ENCODE results near the gene TNFRSF14.
"Not testable (repeated sequence)": the region's sequence is repeated elsewhere in the genome, so short reads cannot be mapped to it uniquely, and the experiment has no call there.

TNFRSF14 gene

DNA sequence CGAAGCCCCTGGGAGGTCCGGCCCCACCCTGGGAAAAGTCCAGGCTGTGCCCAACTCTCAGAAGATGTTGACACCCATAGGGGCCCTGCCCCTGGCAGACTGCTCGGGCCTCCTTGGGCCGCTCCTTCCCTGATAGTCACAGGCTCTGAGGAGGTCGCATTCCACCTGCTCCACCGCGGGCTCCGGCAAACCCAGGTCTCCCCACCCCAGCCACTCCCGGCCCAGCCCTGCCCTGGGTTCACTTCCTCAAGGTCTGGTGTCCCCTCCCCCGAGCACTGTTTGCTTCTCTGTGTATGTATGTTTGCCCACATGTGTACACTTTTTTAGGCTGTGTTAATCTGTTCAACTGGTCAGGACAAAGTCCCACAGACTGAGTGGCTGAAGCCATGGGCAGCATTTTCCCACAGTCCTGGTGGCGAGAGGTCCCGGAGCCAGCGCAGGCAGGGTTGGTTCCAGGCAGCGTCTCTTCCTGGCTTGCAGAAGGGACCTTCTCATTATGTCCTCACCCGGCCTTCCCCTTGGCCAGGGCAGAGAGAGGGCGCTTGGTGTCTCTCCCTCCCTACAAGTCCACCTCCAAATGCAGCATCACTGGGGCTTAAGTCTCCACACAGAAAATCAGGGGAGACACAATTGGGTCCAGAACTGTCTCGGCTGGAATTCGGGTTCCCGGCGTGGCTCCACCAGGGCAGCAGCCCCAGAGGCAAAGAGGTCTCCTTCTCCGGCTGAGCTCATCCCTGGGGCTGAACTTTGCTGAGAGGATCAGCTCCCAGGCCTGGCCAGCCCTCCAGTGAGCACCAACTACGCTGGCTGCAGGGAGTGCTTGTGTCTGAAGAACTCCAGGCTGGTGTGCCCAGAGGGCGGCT lies 19.9 kb downstream of the TNFRSF14 start:
- H3K4me3 Mint-ChIP-seq: no peak overlapping the region
- H3K27me3 Mint-ChIP-seq: no peaks in the 10 kb centered on the region
- H3K27ac Mint-ChIP-seq (ENCODE audit: low read depth): no peak overlapping the region
- H3K36me3 Mint-ChIP-seq (ENCODE audit: insufficient read depth): peaks cover 9% of the 10 kb centered on the region
- ATAC-seq (replicated peaks; ENCODE audit: extremely low read depth, poor library complexity, severe bottlenecking) (no peak), DNase-seq (ENCODE audit: low spot score in 2 of 2) (no peak)
- peaks cover 13% of the 10 kb centered on the region for H3K9me3 Mint-ChIP-seq
- H3K4me1 Mint-ChIP-seq: peaks cover 29% of the 10 kb centered on the region

DNA sequence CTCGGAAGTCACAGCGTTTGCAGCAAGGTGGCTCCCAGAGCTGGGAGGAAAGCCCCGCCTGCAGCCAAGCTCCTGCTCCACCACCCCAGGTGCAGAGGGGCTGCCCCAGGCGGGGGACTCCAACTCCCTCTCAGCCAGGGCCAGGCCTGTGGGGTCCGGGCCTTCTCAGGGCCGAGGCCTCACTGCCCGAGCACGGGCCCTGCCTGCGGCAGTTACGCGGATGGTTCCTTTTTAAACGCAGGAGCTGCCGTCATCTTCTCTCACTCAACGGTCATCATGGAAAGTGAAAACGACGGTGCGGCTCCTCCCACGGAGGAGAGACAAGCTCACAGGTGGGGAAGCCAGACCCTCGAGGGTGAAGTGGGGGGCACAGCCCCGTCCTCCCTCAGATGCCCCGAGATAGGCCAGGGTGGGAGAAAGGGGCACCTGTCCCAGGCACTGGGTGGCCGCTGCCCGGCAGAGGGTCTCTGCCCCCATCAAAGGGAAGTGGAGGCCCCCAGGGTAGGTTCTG lies 21.4 kb downstream of the TNFRSF14 start:
- DNase-seq (ENCODE audit: low spot score in 2 of 2); H3K36me3 Mint-ChIP-seq (ENCODE audit: insufficient read depth); H3K27me3 Mint-ChIP-seq: not testable (repeated sequence)
- H3K4me1 Mint-ChIP-seq: peaks cover 34% of the 10 kb centered on the region
- peak overlapping the region; percentile 71 for H3K4me3 Mint-ChIP-seq
- peaks cover 13% of the 10 kb centered on the region for H3K9me3 Mint-ChIP-seq
- H3K27ac Mint-ChIP-seq (ENCODE audit: low read depth): peak overlapping the region; percentile 99
- ATAC-seq (replicated peaks; ENCODE audit: extremely low read depth, poor library complexity, severe bottlenecking): peak; percentile 39

DNA sequence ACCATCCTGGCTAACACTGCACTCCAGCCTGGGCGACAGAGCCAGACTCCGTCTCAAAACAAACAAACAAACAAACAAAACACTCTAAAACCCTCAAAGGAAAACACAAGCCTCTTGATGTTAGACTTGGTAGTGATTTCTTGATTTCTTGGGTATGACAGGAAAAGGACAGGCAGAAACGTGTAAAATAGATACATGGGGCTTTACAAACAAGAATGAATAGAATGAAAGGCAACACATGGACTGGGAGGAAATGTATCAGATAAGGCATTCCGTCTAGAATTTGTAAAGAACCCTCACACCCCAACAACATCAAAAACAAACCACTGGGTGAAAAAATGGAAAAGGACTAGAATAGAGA lies 22.6 kb downstream of the TNFRSF14 start:
- DNase-seq (ENCODE audit: low spot score in 2 of 2) (no peak), ATAC-seq (replicated peaks; ENCODE audit: extremely low read depth, poor library complexity, severe bottlenecking) (no peak)
- H3K4me3 Mint-ChIP-seq: peak overlapping the region; percentile 71
- peak overlapping the region; percentile 99 for H3K27ac Mint-ChIP-seq (ENCODE audit: low read depth)
- peaks cover 3% of the 10 kb centered on the region for H3K9me3 Mint-ChIP-seq
- H3K27me3 Mint-ChIP-seq: no peaks in the 10 kb centered on the region
- peaks cover 9% of the 10 kb centered on the region for H3K36me3 Mint-ChIP-seq (ENCODE audit: insufficient read depth)
- H3K4me1 Mint-ChIP-seq: peaks cover 32% of the 10 kb centered on the region

DNA sequence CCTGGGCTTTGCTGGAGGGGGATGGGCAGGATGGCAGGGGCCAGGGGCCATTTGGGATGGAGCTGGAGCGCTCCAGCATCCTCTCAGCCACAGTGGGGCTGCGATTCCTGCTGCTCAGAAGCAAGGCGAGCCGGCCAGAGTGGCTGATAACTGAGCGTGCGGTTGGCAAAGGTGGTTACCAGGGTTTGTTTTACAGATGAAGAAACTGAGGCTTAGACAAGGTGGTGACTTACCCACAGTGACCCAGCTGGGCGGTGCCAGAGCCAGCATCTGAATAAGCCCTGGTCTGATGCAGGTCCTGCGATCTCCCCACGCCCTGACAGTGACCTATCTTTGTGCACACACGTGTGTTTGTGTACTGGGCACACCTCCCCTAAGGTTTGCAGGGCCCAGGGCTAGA lies 24.5 kb downstream of the TNFRSF14 start:
- DNase-seq (ENCODE audit: low spot score in 2 of 2) (no peak), ATAC-seq (replicated peaks; ENCODE audit: extremely low read depth, poor library complexity, severe bottlenecking) (no peak)
- H3K4me3 Mint-ChIP-seq: no peak overlapping the region
- H3K27me3 Mint-ChIP-seq: no peaks in the 10 kb centered on the region
- H3K27ac Mint-ChIP-seq (ENCODE audit: low read depth): no peak overlapping the region
- H3K36me3 Mint-ChIP-seq (ENCODE audit: insufficient read depth): peaks cover 9% of the 10 kb centered on the region
- H3K9me3 Mint-ChIP-seq: no peaks in the 10 kb centered on the region
- H3K4me1 Mint-ChIP-seq: peaks cover 41% of the 10 kb centered on the region

DNA sequence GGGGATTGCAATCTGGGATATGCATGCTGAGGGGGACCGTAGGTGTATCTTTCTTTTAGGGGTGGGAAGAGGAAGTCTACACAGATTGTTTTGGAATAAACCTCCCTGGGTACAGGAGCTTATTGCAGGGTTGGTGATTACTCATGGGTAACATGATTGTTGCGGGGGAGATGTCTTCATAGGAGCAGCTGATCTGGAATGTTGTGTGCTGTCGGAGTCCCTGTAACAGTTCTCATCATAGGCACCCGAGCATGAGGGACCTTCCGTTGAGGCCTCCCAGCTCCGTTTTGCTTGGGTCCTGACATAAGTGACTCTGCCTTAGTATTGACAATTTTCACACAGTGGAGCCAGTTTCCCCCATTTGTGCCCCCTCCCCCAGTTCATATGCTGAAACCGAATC lies 26.2 kb downstream of the TNFRSF14 start:
- Mint-ChIP-seq H3K4me3 (no peak overlapping the region), H3K9me3 (no peaks in the 10 kb centered on the region), H3K27ac (ENCODE audit: low read depth) (peak overlapping the region; percentile 60)

DNA sequence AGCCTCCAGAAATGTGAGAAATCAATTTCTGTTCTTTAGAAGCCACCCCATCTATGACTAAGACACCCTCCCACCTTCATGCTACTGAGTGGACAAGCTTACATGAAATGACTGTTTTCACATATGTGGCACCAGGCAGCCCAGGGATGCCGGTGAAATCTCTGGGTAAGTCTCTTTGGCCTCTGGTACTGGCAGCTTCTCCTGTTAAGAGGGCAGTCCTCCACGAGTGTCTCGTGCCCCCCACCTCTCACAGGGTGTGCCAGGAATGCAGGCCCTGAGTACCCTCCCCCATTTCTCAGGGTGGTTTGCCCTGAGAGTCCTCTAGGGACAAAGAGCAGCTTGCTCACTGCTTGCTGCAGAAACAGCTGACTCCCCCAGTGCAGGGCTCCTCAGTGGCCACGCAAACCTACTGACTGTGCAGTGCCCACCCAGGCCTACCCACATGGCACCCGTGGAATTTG lies 27.2 kb downstream of the TNFRSF14 start:
- H3K36me3 Mint-ChIP-seq (ENCODE audit: insufficient read depth): peaks cover 8% of the 10 kb centered on the region
- H3K4me1 Mint-ChIP-seq: peaks cover 45% of the 10 kb centered on the region
- peak overlapping the region; percentile 95 for H3K27ac Mint-ChIP-seq (ENCODE audit: low read depth)
- no peaks in the 10 kb centered on the region for H3K27me3 Mint-ChIP-seq
- no peaks in the 10 kb centered on the region for H3K9me3 Mint-ChIP-seq
- no peak overlapping the region for H3K4me3 Mint-ChIP-seq
- DNase-seq (ENCODE audit: low spot score in 2 of 2) (no peak), ATAC-seq (replicated peaks; ENCODE audit: extremely low read depth, poor library complexity, severe bottlenecking) (no peak)

More for the DNA sequence above, 26.2 kb downstream of the TNFRSF14 start:
- DNase-seq (ENCODE audit: low spot score in 2 of 2) (no peak), ATAC-seq (replicated peaks; ENCODE audit: extremely low read depth, poor library complexity, severe bottlenecking) (no peak)
- Mint-ChIP-seq H3K27me3 (no peaks in the 10 kb centered on the region), H3K36me3 (ENCODE audit: insufficient read depth) (peaks cover 9% of the 10 kb centered on the region), H3K4me1 (peaks cover 48% of the 10 kb centered on the region)

DNA sequence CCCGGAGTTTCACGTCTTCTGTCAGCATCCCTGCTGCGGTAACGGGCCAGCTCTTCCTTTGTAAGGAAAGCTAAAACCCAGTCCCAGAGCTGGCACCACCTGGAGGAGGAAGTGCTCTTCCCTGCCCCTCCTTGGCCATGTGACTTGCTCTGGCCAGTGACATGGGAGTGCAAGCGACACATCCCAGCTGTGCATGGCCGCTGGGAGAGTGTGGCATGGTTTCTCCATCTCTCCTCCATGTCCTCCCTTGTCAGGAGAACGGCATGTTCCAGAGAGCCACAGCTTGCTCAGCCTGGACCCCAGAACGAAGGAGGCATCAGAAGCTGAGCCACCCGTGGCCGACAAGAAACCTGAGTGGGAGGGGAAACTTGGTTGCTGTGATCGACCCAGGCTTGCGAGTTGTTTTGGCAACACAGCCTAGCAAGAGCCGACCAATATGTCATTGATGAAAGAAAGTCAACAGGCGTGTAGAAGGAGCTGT lies 27.7 kb downstream of the TNFRSF14 start:
- DNase-seq (ENCODE audit: low spot score in 2 of 2): no peak
- ATAC-seq (replicated peaks; ENCODE audit: extremely low read depth, poor library complexity, severe bottlenecking): no peak
- Mint-ChIP-seq H3K27me3 (no peaks in the 10 kb centered on the region), H3K36me3 (ENCODE audit: insufficient read depth) (peaks cover 8% of the 10 kb centered on the region), H3K4me1 (peaks cover 40% of the 10 kb centered on the region), H3K4me3 (peak overlapping the region; percentile 77), H3K27ac (ENCODE audit: low read depth) (peak overlapping the region; percentile 95), H3K9me3 (no peaks in the 10 kb centered on the region)

DNA sequence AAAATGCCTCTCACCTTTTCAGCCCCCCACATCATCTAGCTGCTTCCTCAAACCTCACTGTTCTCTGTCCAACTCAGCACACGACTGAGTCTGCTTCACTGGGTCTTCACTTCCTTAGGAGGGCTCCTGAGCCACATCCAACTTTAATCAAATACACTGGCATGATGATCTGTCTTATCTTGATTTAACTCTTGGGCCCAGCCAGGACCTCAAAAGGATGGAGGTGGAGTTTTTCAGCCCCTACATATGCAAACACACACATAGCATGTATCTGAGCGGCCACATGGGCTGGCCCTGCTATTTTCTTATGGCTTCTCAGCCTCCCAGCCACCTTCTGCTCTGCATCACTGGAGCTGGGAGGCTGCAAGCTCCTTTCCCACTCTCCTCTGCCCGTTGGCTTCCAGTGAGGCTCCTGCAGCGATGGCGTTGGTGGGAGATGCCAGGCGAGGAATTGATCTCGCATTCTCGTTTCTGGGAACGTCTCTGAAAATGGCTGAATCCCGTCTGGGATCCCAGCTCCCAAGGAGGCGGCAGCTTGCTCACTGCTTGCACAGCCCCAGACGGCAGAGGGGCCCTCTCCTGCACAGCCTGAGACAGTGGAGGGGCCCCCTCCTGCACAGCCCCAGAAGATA lies 28.6 kb downstream of the TNFRSF14 start:
- peak overlapping the region; percentile 95 for H3K27ac Mint-ChIP-seq (ENCODE audit: low read depth)
- no peaks in the 10 kb centered on the region for H3K9me3 Mint-ChIP-seq
- H3K27me3 Mint-ChIP-seq: no peaks in the 10 kb centered on the region
- H3K36me3 Mint-ChIP-seq (ENCODE audit: insufficient read depth): peaks cover 11% of the 10 kb centered on the region
- peaks cover 32% of the 10 kb centered on the region for H3K4me1 Mint-ChIP-seq
- DNase-seq (ENCODE audit: low spot score in 2 of 2) (no peak), ATAC-seq (replicated peaks; ENCODE audit: extremely low read depth, poor library complexity, severe bottlenecking) (no peak)
- peak overlapping the region; percentile 77 for H3K4me3 Mint-ChIP-seq

DNA sequence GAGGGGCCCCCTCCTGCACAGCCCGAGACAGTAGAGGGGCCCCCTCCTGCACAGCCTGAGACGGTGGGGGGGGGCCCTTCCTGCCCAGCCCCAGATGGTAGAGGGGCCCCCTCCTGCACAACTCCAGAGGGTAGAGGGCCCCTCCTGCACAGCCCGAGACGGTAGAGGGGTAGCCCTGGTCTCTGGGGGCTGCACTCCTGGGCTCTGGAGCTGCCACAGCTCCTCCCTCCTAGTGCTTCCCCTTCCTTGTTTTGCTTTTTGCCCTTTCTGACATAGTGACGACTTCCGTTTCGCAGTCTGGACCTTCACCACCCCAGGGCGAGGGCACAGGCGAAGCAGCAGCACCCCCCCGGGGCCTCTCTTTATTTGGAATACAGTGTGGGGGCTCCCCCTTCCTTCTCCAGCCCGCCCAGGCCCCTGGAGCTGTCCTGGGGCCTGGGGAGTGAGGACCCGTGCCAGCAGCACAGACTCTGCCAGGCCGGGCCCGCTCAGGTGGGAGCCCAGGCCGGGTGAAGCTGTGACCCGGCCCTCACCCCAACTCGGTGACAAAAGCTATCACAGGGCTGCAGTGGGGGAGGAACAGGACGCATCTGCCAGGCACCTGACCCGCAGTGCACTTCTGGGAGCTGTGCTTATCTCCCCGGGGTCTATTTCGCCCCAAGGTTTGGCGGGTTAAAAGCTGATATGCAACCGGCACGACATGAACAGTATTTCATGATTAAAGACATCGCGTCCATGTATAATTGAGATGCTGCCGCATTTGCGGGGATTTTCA lies 29.3 kb downstream of the TNFRSF14 start:
- Mint-ChIP-seq H3K4me3 (peak overlapping the region; percentile 77), H3K27me3 (no peaks in the 10 kb centered on the region), H3K4me1 (peaks cover 29% of the 10 kb centered on the region), H3K9me3 (no peaks in the 10 kb centered on the region), H3K27ac (ENCODE audit: low read depth) (peak overlapping the region; percentile 95), H3K36me3 (ENCODE audit: insufficient read depth) (peaks cover 11% of the 10 kb centered on the region)
- ATAC-seq (replicated peaks; ENCODE audit: extremely low read depth, poor library complexity, severe bottlenecking): peak; percentile 66
- DNase-seq (ENCODE audit: low spot score in 2 of 2): peak; percentile 61 to 73

DNA sequence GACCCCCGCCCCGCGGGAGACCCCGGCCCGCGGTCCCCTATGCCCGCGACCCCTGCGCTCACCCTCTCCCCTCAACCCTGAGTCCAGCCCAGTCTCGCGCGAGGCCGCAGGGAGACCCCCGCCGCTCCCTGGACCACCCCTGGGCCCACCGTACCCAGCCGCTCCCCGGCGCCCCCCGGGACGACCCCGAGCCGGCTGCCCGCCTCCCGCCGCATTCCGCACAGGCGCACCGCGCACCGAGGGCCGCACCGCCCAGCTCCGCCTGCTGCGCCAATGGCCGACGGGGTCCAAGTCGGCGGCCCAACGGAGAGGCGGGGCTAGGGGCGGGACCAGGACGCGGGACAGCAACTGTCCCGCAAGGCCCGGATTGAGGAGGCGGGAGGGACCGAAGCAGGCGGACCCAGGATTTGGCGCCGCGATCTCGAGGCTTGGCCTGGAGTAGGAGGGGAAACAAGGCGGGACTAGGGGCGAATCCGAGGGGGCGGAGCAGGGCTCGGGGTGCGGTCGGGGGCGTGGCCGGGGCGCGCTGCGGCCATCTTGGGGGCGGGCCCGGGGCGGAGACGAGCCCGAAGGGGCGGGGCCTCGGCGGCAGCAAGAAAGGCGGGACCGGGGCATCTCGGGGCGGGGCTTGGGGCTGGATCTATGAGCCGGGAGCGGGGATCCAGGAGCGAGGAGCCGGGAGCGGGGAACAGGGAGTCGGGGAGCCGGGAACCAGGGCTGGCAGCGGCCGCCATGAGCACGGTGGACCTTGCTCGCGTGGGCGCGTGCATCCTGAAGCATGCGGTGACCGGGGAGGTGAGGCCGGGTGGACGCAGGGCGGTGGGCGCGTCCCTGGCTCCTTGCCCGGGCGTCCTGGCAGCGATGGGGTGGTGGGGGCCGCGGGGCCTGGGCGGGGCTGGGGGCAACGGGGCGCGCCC lies 30.2 kb downstream of the TNFRSF14 start, which contains the start of gene PRXL2B:
Gene PRXL2B, plus strand, starts transcription at position 624 of the 917 bp plus-strand sequence. Its CDS starts 109 bp downstream, at position 733.
- peaks cover 28% of the 10 kb centered on the region for H3K4me1 Mint-ChIP-seq
- ATAC-seq (replicated peaks; ENCODE audit: extremely low read depth, poor library complexity, severe bottlenecking) (peak; percentile 67), DNase-seq (ENCODE audit: low spot score in 2 of 2) (peak; percentile 93 to 96)
- peak within 1 kb of the TSS; percentile 95 for H3K27ac Mint-ChIP-seq (ENCODE audit: low read depth)
- H3K36me3 Mint-ChIP-seq (ENCODE audit: insufficient read depth): peaks cover 10% of the 10 kb centered on the region
- H3K4me3 Mint-ChIP-seq: peak within 1 kb of the TSS; percentile 77
- no peaks in the 10 kb centered on the region for H3K27me3 Mint-ChIP-seq
- H3K9me3 Mint-ChIP-seq: no peaks in the 10 kb centered on the region

DNA sequence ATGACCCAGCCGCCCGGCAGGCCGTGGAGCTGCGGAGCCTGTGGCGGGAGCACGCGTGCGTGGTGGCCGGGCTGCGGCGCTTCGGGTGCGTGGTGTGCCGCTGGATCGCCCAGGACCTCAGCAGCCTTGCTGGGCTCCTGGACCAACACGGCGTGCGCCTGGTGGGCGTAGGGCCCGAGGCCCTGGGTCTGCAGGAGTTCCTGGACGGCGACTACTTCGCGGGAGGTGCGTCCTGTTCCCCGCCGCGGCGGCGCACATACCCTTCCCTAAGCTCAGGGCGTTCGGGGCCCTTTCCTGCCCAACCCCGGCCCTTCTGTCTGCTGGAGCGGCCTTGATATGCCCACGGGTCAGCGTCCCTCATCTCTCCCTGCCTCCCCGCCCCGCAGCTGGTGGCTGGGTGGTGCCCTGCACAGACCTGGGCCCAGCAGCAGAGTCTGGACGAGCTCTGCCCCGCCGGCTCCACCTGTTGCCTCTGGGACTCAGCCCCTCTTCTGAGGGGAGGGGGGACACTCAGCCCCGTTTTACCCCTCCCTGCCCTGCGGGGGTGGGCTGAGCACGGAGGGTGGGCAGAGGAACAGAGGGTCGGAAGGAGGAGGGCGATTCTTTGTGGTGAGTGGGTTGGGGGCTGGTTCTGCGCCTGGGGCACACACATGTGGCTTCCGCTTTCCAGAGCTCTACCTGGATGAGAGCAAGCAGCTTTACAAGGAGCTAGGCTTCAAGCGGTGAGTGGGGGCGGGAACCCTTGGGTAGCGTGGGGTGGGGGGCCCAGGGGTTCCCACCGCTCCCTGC lies 31.1 kb downstream of the TNFRSF14 start:
- H3K27me3 Mint-ChIP-seq: no peaks in the 10 kb centered on the region
- peaks cover 10% of the 10 kb centered on the region for H3K36me3 Mint-ChIP-seq (ENCODE audit: insufficient read depth)
- DNase-seq (ENCODE audit: low spot score in 2 of 2) (peak in 1 of 2 donors; percentile 26), ATAC-seq (replicated peaks; ENCODE audit: extremely low read depth, poor library complexity, severe bottlenecking) (no peak)
- H3K27ac Mint-ChIP-seq (ENCODE audit: low read depth): no peak overlapping the region
- peaks cover 24% of the 10 kb centered on the region for H3K4me1 Mint-ChIP-seq
- peak overlapping the region; percentile 77 for H3K4me3 Mint-ChIP-seq
- H3K9me3 Mint-ChIP-seq: no peaks in the 10 kb centered on the region

All from central memory CD8-positive, alpha-beta T cell (primary cell).